ENCODE measurements around the gene SYT6. TPM values are rescaled to one million over a fixed set of nuclear protein-coding genes. Genes with fewer than 3 reads are reported as not detected.

SYT6 gene
- total RNA-seq, 1 experiment from 2014 or later, result not detected

- Histone ChIP-seq H3K4me3 (no peak overlapping the region), H3K4me1 (replicated peaks; ENCODE audit: insufficient read depth) (peaks cover 75% of the 10 kb centered on the region), H3K36me3 (ENCODE audit: low read depth) (no peaks in the 10 kb centered on the region), H3K27me3 (ENCODE audit: insufficient read depth, low read depth) (no peaks in the 10 kb centered on the region), H3F3A (ENCODE audit: insufficient read depth, low read depth) (peaks cover 68% of the 10 kb centered on the region), H3K79me2 (ENCODE audit: low read depth) (no peaks in the 10 kb centered on the region), H3K27ac (peak overlapping the region; percentile 96), H3K4me2 (peak overlapping the region; percentile 61), H4K20me1 (ENCODE audit: insufficient read depth) (no peaks in the 10 kb centered on the region), H2AFZ (peak overlapping the region; percentile 20; the same call in 1 of the 2 replicates), H3K9me3 (ENCODE audit: insufficient read depth, low read depth) (peaks cover 19% of the 10 kb centered on the region), H3K9me2 (ENCODE audit: insufficient read depth) (no peaks in the 10 kb centered on the region)
- ChIA-PET CTCF (no interaction called here), POLR2A (ENCODE audit: unreplicated experiment) (no interaction called here)
- intact Hi-C loops (cut with micrococcal nuclease; ENCODE audit: unreplicated experiment), result no loop called here
- no peak for TF ChIP-seq EZH2 (IDR thresholded peaks at IDR 0.05; ENCODE audit: low read depth)
- peak in 1 of 2 experiments; percentile 99 for DNase-seq
- BruUV-seq (replicated peaks), result no TSS peak
Measured at GRCh38 chr1:114082867-114083585, 70.6 kb downstream of the SYT6 start.

GRCh38 chr1:114082304-114082630, 71.4 kb downstream of the SYT6 start:
- peaks cover 19% of the 10 kb centered on the region for H3K9me3 ChIP-seq (ENCODE audit: insufficient read depth, low read depth)
- H3K4me2 ChIP-seq, result peak overlapping the region; percentile 61
- H3K36me3 ChIP-seq (ENCODE audit: low read depth), result no peaks in the 10 kb centered on the region
- H2AFZ ChIP-seq, result peak overlapping the region; percentile 20; the same call in 1 of the 2 replicates
- TF ChIP-seq EZH2 (IDR thresholded peaks at IDR 0.05; ENCODE audit: low read depth), result no peak
- no peak for TF ChIP-seq CTCF (conservative IDR thresholded peaks at IDR 0.05)
- peaks cover 61% of the 10 kb centered on the region for H3F3A ChIP-seq (ENCODE audit: insufficient read depth, low read depth)
- no peaks in the 10 kb centered on the region for H3K79me2 ChIP-seq (ENCODE audit: low read depth)
- no peaks in the 10 kb centered on the region for H4K20me1 ChIP-seq (ENCODE audit: insufficient read depth)
- CTCF ChIA-PET, result no interaction called here
- H3K9me2 ChIP-seq (ENCODE audit: insufficient read depth), result no peaks in the 10 kb centered on the region
- intact Hi-C loops (cut with micrococcal nuclease; ENCODE audit: unreplicated experiment), result no loop called here
- no peak overlapping the region for H3K4me3 ChIP-seq
- H3K27ac ChIP-seq, result peak overlapping the region; percentile 96
- no peak for DNase-seq
- H3K4me1 ChIP-seq (replicated peaks; ENCODE audit: insufficient read depth), result peaks cover 68% of the 10 kb centered on the region
- no peaks in the 10 kb centered on the region for H3K27me3 ChIP-seq (ENCODE audit: insufficient read depth, low read depth)
- BruUV-seq (replicated peaks), result no TSS peak
- POLR2A ChIA-PET (ENCODE audit: unreplicated experiment), result interaction anchor here (0.6 kb wide), 1 partner anchor 288 kb away, joined by 4 read pairs; no protein-coding TSS in a partner anchor

DNA sequence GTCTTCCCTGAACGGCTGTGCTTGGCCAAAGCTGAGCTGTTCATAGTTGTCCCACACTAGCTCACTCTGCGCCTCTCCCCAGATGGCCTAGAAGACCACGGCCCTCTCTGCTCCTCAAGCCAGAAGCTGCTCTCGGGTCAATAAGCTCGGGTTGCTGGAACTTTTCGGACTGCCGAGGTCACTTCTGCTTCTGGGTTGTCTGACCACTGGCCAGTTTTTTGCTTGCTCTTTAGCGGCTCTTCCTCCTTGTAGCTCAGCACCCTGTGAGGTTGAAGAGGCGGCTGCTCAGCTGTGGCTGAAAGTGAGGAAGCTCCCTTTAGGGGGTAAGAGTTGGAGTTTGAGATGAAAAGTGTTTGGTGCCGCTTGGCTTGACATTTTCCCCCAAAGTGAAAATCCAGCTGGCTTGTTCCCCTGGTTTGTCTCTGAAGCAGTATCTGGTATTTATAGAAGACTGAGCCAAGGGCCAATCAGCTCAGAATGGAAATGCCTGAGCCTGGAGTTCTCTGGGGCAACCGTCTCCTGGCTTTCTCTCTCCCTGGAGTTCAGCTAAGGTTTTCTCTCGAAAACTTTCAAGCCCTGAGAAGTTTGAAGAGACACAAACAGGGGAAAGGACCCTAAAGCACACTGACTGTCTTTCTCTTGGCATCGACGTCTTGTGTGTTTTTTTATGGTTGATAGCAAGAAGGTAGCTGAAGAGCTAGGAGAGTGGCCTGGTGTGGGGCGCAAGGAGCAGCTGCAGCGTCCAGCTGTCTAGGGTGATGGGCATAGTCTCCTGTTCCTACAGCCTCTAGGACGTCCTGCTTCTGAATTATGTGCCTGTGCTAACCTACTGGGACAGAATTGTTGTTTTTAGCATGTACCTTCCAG, 72.0 kb downstream of the SYT6 start:
- Histone ChIP-seq H2AFZ (peak overlapping the region; percentile 2; the same call in 1 of the 2 replicates), H3K36me3 (ENCODE audit: low read depth) (no peaks in the 10 kb centered on the region), H3K79me2 (ENCODE audit: low read depth) (no peaks in the 10 kb centered on the region), H3K9me3 (ENCODE audit: insufficient read depth, low read depth) (peaks cover 19% of the 10 kb centered on the region), H3K4me2 (peak overlapping the region; percentile 61), H4K20me1 (ENCODE audit: insufficient read depth) (no peaks in the 10 kb centered on the region), H3K27ac (peak overlapping the region; percentile 96), H3K4me3 (no peak overlapping the region), H3K9me2 (ENCODE audit: insufficient read depth) (no peaks in the 10 kb centered on the region), H3F3A (ENCODE audit: insufficient read depth, low read depth) (peaks cover 61% of the 10 kb centered on the region), H3K4me1 (replicated peaks; ENCODE audit: insufficient read depth) (peaks cover 67% of the 10 kb centered on the region), H3K27me3 (ENCODE audit: insufficient read depth, low read depth) (no peaks in the 10 kb centered on the region)
- no peak for DNase-seq
- ChIA-PET CTCF (no interaction called here), POLR2A (ENCODE audit: unreplicated experiment) (interaction anchor here (0.6 kb wide), 1 partner anchor 289 kb away, joined by 4 read pairs; no protein-coding TSS in a partner anchor)
- BruUV-seq (replicated peaks), result no TSS peak
- TF ChIP-seq CTCF (conservative IDR thresholded peaks at IDR 0.05), result no peak
- TF ChIP-seq EZH2 (IDR thresholded peaks at IDR 0.05; ENCODE audit: low read depth), result no peak
- intact Hi-C loops (cut with micrococcal nuclease; ENCODE audit: unreplicated experiment), result no loop called here
